HG03095 (cell line): Measurements from ENCODE around the gene TMEM253.

Experiments
- ATAC-seq: cut with Tn5 transposase; IDR thresholded peaks from one replicate; pipeline ENCODE4 v1.9.1; 2021; ENCODE audit warnings: moderate library complexity; ENCODE audit not compliant: unreplicated experiment

The TMEM253 gene

DNA sequence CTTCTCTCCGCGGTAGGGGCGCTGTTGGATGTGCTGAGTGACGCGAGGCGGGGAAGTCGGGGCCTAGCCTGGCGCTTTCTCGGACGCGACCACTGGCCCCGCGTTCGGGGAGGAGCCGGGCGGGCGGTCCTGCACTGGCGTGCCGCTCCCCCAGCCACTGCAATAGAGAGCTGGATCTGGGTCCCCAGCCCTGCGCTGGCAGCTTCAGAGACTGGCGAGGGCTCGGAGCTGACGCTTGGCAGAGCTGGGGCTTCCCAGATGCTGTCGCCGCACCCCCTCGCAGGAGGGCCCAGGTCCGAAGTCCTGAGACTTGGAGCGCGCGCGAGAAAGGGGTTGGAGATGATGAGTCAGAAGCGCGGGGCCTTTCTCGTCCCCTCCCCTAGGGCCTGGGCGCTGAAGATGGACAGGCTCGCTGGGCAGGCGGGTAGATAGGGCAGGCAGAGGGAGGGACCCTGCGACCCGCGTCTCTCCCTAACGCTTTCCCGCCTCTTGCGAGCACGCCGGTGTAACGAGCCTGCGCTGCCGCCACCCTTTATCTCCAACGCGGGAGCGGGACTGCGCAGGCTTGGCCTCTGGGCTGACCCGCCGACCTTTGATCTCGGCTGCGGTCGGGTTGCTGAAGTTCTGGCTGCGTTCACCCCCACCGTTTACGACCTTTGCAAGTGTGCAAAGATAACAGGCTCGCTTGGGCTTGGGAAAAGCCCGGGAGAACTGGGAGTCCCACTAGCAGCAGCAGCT lies 3.0 kb downstream of the TMEM253 start:
- peak; percentile 88 for ATAC-seq

GRCh38 chr14:21104448-21105060 lies 3.7 kb downstream of the TMEM253 start:
- ATAC-seq: peak; percentile 39

DNA sequence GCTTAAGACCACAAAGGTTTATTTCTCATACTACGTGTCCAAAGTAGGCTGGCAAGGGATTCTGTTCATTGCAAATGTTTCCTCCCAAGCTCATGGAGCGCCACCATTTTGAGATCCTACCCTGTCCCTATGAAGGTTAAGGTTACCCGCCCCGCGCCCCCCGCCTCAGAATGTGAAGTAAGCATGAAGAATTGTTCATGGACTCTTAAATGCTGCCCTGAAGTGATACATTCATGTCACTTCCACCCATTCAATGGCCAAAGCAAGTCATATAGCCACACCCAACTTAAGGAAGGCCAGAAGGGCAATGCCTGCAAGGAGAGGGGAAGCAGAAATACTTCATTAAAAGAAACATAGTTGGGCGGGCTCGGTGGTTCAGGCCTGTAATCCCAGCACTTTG lies 4.2 kb downstream of the TMEM253 start:
- ATAC-seq: no peak

- no peak for ATAC-seq
Observed at GRCh38 chr14:21106176-21106497, 5.3 kb downstream of the TMEM253 start.

DNA sequence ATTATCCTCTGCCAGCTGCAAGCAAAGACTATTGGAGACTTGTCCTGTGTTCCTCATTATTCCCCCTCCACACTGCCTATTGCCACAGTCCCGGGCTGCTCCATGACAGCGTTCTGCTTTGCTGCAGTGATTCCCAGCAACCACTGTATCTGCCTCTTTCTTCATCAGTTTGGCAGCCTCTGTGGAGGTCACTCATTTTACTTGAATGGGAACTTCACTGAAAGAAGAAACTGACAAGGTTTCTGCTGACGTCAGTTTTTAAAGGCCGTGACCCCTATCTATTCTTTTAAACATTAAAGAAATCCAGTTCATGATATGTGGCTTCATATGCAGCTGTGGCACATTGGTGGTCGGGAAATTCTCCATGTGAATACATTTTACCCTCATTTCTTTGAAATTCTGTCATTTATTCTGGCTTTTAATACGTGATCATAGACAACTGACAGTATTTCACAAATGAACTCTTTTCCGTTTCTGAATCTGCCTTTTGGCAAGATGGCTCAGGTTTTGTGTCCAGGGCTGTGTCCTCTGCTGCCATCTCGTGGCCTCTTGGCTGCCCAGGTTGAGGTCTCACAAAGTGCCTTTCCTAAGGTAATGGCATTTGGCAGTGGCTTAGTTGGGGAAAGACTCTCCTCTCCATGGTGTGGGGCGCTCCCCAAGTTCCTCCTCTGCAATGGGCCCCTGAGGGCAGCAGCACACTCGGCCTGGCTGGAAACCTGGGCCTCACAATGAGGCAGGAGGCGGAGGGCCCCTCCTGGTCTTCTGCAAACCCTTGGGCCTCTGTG lies 5.8 kb downstream of the TMEM253 start:
- ATAC-seq: no peak

GRCh38 chr14:21107283-21107800 lies 6.5 kb downstream of the TMEM253 start:
- ATAC-seq: no peak

- no peak for ATAC-seq
Observed at GRCh38 chr14:21108791-21109190, 7.9 kb downstream of the TMEM253 start.

DNA sequence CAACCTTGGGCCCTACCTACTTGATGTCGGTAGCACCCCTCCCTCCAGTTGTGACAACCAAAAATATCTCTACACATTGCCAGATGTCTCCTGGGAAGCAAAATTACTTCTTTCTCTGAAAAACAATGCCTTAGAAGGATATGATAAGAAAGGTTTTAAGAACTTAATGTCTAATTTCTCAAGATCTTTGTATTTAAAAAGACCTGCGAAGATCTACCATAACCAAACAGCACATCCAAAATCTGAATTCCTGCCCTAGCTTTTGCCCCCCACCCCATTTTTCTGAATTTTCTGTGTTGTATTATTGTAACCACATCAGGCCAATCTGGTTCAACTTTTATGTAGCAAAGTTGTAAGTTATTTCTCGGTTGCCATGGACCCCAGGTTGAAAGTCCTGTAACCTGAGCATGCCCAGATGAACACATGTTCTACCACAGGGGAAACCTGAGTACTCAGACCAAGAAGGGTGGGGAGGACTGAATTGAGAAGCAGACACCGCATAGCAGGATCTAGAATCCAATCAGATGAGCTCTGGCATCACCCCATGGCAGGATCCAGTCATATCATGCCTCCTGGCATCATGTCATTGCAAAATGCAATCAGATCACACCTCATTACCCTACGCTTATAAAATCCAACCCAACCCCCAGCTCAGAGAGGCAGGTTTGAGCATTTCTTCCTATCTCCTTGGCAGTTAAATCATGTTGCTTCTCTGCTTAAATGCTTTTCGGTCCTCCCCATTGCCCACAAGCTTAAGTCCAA lies 8.7 kb downstream of the TMEM253 start:
- peak; percentile 52 for ATAC-seq

GRCh38 chr14:21112255-21112654 lies 11.4 kb downstream of the TMEM253 start:
- ATAC-seq: no peak

DNA sequence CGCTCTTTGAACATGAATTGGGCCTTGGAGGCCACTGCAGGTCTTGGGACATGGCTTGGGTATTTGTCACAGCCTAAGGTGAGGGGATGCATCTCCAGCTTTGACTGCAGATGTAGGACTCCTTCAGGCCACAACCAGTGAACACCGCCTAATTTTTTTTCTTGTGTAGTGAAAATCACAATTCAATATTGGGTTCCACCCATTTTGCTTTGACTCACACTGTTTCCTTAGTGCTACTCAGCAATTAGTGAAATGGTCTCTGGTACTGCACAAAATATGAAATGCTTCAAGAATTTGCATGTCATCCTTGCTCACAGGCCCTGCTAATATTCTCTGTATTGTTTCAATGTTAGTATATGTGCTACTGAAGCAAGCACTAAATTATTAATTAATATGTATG lies 12.5 kb downstream of the TMEM253 start:
- no peak for ATAC-seq

DNA sequence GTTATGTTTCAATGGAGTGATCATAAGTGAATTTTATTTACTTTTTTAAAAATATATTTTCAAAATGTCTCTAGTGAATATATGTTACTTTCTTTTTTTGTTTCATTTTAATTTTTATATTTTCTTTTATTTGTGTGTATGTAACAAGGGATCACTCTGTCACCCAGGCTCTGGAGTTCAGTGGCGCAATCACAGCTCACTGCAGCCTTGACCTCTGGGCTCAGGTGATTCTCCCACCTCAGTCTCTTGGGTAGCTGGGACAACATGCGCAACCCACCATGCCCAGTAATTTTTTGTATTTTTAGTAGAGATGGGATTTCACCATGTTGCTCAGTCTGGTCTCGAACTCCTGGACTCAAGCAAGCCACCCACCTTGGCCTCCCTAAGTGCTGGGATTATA lies 18.1 kb downstream of the TMEM253 start:
- ATAC-seq: no peak

DNA sequence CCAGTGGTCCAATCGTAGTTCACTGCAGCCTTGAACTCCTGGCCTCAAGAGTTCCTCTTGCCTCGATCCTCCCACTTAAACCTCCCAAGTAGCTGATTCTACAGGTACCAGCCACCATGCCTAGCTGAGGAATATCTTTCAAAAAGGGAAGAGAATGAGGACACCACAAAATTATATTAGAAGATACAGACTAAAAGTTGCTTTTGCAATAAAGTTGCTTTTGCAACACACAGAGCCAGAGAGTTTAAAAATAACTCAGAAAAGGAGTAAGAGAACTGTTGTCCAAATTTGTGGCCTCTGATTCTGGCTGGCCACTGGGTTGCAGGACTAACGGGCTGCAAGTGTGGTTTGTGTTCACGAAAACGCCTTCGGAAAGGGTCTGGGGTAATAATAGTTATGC lies 19.8 kb downstream of the TMEM253 start:
- no peak for ATAC-seq

DNA sequence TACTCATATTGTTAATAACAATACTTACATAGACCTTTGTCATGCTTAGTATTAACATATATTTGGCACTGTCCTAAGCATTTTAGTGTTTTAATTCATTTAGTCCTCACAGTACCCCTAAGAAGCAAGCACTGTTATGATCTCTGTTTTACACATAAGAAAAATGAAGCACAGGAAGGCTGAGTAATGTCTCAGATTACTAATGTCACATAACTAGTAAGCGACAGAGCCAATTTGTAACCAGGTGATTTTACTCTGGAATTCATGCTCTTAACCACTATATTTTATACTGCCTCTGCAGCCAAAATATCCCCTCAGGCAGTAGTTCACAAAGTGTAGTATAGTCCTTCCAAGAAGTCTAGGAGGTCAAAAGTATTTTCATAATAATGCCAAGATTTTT lies 20.3 kb downstream of the TMEM253 start:
- no peak for ATAC-seq

DNA sequence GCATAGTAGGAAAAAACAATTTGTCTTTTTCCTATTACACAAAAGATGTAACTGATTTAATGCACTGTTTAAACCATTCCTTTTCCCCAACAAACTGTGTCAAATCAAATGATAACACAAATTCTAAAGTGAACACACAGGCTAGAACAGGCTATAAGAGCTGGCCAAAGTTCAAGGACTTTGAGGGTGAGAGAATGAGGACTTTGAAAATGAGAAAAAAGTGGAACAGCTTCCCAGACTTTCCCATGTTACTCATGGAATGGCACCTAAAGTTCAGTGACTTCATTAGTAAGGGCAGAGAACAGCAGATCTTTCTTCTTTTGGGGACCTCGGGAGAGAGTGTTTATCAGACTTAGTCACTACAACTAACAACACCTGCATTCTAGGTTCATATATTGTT lies 22.6 kb downstream of the TMEM253 start:
- no peak for ATAC-seq

GRCh38 chr14:21133901-21134300 lies 33.0 kb downstream of the TMEM253 start:
- no peak for ATAC-seq

GRCh38 chr14:21136024-21136423 lies 35.2 kb downstream of the TMEM253 start:
- ATAC-seq: no peak

DNA sequence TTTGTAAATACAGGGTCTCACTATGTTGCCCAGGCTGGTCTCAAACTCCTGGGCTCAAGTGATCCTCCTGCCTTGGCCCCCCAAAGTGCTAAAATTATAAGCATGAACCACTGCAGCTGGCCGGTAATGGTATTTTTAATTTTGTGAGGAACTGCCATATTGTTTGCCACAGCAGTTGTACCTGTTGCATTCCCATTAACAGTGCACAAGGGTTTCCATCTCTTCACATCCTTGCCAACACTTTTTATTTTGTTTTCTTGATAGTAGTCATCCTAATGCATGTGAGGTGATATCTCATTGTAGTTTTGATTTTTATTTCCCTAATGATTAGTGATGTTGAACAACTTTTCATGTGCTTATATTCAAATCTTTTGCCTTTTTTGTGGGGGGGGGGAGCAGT lies 41.5 kb downstream of the TMEM253 start:
- no peak for ATAC-seq

DNA sequence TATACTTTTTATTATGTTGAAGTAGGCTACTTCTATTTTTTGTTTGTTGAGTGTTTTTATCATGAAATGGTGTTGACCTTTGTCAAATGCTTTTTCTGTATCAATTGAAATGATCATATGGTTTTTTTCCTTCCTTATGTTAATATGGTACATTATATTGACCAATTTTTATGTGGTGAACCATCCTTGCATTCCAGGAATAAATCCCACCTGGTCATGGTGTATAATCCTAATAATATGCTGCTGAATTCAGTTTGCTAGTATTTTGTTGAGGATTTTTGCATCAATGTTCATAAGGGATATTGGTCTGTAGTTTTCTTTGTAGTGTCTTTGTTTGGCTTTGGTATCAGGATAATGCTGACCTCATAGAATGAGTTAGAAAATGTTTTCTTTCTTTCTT lies 44.6 kb downstream of the TMEM253 start:
- ATAC-seq: no peak

- ATAC-seq: no peak
Observed at GRCh38 chr14:21149641-21150367, 48.9 kb downstream of the TMEM253 start.
